Kidney capillary endothelial cell (primary cell): ENCODE measurements around the gene RGS3.
"Not testable (repeated sequence)": the region's sequence is repeated elsewhere in the genome, so short reads cannot be mapped to it uniquely, and the experiment has no call there.

Source experiments
- DNase-seq: peaks from one replicate; pipeline ENCODE4 v3.0.0-alpha.2; 2018; ENCODE audit warnings: low spot score

RGS3 gene

DNA sequence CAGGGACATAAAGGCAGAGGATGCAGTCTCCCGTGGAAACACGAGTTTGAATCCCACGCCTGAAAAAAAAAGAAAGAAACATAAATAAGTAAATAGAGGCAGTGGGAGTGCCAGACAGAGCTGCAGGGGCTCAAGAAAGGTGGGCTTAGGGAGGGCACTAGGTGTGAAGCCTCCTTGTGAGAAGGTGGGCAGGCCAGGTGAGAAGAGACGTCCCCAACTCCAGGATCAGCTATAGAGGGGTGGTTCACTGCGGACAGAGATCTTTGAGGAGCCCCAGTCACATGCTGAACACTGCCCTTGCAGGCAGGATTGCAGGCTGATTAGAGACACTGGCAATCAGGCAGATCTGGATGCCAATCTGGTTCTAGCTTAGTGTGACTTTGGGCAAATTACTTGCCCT lies 172.1 kb downstream of the RGS3 start:
- no peak for DNase-seq

DNA sequence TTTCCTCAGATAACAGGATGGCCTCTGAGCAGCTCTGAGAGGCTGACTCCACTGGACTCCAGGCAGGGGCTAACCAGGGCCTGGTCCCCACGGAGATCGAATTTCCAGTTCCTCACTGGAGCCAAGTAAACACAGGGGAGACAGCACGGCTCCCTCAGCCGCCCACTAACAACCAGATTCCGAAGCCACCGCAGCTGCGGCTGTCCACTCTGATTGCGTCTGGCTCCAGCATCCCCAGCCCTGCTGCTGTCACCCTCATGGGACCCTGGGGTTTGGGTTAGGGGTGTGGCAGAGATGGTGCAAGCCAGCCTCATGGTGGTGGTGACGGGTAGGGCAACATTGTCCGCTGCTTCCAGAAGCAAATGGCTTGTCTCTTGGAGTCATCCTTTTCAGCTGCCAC lies 172.6 kb downstream of the RGS3 start:
- no peak for DNase-seq

DNA sequence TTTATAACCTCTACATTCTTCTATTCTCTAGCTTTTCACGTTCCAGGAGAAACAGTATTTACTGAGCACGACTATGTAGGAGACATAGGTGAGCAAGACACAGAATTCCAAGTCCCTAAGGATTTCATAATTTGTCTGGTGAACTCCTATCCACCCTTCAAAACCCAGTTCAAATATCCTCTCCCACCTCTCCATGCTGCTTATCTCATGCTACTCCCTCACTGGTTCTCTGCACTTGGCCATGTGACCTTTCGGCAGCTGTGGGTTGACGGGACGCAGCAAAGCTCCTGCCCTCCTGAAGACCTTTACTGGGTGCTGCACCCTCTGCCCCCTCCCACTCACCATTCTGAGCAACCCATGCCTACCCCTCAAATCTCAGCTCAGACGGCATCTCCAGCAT lies 173.2 kb downstream of the RGS3 start:
- no peak for DNase-seq

DNA sequence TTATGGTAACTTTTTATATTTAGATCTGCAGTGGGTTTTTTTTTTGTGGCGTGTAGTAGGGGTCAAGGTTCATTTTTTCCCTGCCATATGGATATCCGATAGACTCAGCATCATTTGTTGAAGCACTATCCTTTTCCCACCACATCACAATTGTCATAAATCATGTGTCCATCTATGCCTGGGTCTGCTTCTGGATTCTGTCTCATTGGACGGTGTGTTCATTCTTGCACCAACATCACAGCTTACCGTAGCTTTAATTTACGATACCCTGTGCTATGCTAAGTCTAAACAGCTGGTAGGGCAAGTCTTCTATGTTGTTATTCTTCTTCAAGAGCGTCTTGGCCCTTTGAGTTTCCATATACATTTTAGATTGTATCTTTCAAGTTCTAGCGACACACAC lies 175.0 kb downstream of the RGS3 start:
- DNase-seq = no peak

DNA sequence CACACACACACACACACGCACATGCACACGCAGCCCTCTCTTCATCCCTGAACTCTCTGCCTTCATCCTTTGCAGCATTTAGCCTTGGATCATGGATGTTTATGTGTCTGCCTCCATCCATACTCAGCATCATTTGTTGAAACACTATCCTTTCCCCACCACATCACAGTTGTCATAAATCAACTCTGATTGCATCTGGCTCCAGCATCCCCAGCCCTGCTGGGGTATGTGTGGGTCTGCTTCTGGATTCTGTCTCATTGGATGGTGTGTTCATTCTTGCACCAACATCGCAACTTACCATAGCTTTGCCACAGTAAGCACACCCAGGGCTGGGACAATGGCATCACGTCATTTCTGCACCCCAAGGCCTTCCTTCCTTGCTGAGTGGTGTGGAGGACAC lies 175.4 kb downstream of the RGS3 start:
- DNase-seq = no peak

DNA sequence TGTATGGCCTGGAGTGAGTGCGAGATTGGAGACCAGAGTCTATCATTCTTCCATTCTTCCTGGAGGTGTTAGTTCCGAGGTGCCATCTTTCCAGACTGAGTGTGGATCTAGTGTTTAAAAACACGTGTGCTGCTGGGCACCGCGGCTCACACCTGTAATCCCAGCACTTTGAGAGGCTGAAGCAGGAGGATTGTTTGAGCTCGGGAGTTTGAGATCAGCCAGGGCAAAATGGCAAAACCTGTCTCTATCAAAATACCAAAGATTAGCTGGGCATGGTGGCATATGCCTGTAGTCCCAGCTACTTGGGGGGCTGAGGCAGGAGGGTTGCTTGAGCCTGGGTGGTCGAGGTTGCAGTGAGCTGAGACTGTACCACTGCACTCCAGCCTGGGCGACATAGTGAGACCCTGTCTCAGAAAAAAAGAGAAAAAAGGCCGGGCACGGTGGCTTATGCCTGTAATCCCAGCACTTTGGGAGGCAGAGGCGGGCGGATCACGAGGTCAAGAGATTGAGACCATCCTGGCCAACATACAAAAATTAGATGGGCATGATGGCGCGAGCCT lies 176.0 kb downstream of the RGS3 start:
- not testable (repeated sequence) for DNase-seq

DNA sequence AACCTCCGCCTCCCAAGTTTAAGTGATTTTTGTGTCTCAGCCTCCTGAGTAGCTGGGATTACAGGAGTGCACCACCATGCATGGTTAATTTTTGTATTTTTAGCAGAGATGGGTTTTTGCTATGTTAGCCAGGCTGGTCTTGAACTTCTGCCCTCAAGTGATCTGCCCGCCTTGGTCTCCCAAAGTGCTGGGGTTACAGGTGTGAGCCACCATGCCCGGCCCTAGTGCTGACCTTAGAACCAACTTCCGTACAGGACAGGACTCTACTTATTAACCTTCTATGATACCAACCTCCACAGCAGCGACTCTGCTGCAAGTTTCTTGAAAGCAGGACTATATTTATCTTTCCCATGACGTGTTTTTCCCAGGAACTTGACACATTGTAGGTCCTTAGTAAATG lies 176.9 kb downstream of the RGS3 start:
- no peak for DNase-seq

DNA sequence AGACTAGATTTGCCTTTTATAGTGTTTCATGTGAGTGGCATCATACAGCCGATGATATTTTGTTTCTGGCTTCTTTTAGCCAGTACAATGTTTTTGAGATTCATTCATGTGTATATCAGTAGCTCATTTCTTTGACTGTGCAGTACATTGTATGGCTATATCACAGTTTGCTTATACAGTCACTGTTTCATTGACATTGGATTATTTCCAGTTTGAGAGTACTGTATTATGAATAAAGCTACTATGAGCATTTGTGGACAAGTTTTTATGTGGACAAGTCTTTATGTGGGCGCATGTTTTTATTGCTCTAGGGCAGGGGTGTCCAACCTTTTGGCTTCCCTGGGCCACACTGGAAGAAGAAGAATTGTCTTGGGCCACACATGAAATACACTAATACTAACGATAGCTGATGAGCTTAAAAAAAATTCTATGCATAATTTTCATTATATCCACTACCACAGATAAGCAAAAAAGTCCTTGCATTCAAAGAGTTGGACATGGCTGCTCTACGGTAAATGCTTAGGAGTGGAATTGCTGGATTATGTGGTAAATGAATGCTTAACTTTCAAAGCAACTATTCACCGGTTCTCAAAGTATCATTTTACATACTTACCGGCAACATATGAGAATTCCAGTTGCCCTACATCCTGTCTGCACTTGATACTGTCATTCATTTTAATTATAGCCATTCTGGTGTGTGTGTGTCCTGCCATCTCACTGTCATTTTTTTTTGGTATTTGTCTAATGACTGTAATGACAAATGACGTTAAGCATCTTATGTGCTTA lies 177.8 kb downstream of the RGS3 start:
- no peak for DNase-seq

DNA sequence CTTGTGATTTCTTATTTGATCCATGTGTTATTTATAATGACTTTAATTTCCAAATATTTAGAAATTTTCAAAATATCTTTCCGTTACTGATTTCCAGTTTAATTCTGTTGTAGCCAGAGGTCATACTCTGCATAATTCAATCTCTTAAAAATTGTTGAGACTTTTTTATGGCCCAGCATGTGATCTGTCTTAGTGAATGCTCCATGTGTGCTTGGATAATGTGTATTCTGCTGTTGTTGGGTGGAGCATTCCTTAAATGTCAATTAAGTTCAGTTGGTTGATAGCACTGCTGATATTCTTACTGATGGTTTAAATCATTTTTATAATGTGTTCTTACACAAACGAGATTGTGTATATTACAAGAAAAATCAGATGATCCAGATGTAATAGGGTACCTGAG lies 180.8 kb downstream of the RGS3 start:
- DNase-seq = no peak

DNA sequence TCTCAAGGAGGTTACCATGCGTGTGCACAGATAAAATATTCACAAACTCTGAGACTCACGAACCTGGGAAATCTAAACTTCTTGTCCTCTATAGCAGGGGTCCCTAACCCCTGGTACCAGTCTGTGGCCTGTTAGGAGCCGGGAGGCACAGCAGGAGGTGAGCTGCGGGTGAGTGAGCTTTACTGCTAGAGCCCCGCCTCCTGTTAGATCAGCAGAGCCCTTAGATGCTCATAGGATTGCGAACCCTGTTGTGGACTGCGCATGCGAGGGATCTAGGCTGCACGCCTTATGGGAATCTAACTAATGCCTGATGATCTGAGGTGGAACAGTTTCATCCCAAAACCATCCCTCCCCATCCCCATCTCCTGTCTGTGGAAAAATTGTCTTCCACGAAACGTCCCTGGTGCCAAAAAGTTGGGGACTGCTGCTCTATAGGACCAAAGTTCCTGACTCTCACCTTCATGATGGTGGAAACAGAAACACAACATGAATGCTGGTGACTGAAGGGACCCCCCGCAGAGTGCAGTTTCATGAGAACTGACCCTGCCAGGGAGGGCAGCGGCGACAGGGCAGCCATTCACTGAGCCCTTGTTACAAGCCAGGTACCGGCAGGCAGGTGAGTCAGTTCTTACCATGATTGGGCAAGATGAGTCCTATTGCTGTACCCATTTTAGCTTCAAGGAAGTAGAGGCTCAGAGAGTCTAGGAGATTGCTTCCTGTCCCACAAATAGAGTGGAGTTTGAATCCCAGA lies 181.9 kb downstream of the RGS3 start:
- DNase-seq = no peak

DNA sequence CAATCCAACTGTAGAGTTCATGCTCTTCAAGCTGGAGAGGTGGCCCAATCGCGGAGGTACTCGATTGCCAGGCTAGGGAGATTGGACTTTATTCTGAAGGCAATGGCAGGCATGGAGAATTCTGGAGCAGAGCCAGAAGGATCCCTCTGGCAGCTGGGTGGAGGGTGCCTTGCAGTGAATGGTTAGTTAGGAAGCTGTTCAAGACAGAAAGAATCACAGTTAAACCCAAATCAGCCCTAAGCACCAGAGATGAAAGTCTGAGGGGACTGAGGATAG lies 182.4 kb downstream of the RGS3 start:
- no peak for DNase-seq

DNA sequence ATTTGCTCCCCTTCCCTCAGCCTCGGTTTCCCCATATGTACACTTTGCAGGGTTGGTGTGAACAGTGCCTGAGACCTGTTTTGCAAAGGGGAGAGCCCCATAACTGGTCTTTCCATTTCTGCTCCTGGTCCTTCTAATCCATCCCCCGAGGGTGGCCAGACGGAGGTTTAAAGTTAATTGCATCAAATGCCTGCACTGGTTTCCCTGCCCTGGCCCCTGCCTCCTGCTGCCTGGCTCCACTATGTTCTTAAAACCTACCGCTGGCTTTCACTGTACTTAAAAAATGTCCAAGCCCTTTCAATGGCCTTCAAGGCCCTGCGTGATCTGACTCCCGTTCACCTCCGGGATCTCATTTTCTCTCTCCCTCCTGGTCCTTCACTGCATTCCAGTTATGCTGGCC lies 183.0 kb downstream of the RGS3 start:
- DNase-seq = no peak
